EH (cell line): ENCODE measurements around the gene PTRH1.
"Not testable (repeated sequence)": the region's sequence is repeated elsewhere in the genome, so short reads cannot be mapped to it uniquely, and the experiment has no call there.

Experiments
- DNase-seq: peaks from one replicate; pipeline ENCODE4 v3.0.0-alpha.2; 2015; ENCODE audit warnings: low read depth

PTRH1 gene, protein sequence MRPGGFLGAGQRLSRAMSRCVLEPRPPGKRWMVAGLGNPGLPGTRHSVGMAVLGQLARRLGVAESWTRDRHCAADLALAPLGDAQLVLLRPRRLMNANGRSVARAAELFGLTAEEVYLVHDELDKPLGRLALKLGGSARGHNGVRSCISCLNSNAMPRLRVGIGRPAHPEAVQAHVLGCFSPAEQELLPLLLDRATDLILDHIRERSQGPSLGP

DNA sequence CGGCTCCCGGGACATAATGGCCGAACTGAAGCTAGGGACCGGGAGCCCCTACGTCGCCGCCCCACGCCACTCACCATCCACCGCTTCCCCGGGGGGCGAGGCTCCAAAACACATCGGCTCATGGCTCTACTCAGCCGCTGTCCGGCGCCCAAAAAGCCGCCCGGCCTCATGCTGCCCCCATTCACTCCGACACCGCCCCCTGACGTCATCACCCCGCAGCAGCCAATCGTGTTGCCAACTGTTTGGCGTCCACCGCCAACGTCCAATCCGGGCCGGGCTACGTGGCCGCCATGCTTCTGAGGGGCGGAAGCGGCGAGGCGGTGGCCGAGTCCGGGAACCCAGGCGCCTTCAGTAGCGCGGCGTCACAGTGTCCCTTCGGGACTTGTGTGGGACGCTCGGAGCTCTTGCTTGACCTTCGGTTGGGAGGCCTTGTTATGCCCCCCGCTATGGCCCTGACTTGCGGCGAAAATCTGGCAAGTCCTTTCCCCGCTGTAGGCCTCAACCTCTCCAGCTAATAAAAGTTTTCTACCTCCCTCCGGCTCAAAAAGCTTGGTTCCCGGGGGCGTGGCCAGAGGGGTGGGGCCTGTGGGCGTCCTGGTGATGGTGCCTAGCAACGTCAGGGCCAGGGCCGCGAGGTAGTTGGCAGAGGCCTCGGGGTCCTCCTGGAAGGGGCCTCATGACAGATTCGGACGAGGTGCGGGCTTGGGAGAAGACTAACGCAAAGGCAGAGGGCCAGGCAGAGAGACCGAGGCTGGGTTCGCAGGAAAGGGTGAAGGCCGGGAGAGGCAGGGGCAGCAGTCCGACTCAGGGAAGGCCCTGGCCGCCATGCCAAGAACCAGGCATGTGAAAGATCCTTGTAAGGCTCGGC lies at the start of gene PTRH1, which contains the start of gene TTC16:
Gene PTRH1, minus strand, starts transcription at position 194 of the 868 bp plus-strand sequence. Its CDS starts 24 bp downstream, at position 170.
Gene TTC16, plus strand, starts transcription at position 610 of the 868 bp plus-strand sequence. Its CDS starts 67 bp downstream, at position 677.
- peak; percentile 96 for DNase-seq

DNA sequence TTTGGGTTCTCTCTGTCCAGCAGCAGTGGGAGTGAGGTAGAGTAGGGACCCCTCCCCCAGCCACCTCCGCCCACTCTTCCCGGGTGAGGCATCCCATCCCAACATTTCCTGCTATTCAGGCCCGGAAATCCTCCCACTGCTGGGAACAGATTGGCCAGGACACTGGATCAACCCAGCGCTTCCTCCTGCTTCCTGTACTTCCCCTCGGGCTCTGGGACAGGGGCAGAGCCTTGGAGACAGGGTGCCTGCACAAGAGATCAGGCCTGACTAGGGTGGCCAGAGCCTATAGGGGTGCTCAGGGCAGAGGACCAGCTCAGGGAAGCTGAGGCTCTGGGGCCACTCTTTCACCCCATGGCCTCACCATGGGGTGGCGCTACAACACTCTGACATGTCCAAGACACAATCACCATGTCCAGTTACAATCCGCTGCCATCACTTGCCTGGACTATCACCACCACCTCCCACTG lies 48.5 kb upstream of the PTRH1 start:
- peak; percentile 28 for DNase-seq

DNA sequence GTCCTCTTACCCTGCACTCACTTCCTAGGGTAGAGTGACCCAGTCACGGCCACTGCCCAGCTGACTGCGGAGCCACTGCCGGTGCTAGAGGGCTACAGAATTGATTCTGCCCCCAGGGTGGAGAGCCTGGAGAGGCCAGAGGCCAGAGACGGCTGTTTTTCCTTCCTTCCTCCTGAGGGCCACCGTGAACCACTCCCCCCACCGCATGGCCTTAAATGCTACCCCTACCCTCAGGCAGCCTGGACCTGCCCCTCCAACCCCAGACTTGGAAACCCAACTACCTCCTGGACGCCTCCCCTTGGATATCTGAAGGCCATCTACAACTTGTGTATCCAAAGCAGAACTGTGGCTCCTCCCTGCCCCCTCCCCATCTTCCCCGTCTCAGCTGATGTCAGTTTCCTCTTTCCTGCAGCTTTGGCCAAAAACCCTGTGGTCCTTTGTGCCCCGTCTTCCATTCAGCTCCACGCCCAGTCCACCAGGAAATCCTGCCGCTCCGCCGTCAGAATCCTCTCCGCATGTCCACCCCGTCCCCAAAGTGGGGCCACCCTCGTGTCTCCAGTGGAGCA lies 46.7 kb upstream of the PTRH1 start:
- DNase-seq, result no peak

DNA sequence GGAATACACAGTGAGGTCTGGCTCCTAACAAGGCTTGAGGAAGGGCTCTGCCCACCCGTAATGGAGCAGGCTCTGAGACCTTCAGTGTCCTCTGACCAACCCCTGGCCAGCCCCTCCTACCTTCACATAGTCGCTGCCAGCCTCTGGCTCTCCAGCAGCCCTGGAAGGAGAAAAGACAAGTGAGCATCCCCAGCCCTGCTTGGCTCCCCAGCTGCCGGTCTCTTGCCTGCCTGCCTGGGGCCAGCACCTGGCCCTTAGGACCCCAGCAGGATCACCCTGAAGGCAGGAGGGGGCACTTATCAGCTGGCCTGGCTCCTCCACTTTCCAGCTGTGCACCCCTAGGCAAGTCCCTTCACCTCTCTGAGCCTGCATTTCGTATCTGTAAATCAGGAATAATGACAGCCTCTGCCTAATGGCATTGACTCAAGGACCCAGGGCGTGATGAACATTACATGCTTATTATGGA lies 46.1 kb upstream of the PTRH1 start:
- DNase-seq, result no peak

DNA sequence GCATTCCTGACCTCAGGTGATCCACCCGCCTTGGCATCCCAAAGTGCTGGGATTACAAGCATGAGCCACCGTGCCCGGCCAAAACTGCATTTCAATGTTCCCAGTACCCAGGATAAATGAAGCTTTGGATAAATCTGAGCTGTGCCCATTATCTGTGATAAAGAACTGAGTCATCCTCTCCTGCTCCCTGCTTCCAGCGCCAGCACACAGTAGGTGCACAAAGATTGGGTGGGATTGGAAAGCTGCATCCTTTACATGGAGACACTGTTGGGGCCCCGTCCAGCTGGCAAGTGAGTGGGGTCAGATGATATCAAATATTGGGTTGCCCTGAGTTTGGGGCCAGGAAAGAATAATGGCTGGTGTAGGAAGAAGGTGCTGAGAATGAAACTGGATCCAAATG lies 45.6 kb upstream of the PTRH1 start:
- DNase-seq, result no peak

DNA sequence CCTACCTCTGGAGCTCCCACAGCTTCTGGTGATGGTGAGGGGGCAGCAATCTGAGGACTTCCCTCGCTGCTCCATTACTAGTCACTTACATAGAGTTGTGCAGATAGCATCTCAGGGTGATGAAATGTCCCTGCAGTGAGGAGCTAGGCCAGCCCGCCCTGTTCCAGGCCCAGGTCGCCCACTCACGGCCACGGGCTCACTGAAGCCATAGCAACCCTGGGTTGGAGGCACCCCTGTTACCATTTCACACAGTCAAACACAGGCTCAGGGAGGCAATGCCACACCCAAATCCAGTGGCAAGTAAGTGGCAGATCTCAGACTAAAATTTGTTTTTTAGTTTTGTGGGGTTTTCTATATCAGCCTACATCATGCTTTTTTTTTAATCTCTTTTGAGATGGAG lies 43.4 kb upstream of the PTRH1 start:
- DNase-seq, result no peak

DNA sequence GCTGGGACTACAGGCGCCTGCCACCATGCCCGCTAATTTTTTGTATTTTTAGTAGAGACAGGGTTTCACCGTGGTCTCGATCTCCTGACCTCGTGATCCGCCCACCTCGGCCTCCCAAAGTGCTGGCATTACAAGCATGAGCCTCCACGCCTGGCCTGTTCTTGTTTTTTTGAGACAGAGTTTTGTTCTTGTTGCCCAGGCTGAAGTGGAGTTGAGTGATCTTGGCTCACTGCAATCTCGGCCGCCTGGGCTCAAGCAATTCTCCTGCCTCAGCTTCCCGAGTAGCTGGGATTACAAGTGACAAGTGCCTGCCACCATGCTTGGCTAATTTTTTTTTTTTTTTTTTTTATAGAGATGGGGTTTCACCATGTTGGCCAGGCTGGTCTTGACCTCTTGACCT lies 41.3 kb upstream of the PTRH1 start:
- DNase-seq, result not testable (repeated sequence)

DNA sequence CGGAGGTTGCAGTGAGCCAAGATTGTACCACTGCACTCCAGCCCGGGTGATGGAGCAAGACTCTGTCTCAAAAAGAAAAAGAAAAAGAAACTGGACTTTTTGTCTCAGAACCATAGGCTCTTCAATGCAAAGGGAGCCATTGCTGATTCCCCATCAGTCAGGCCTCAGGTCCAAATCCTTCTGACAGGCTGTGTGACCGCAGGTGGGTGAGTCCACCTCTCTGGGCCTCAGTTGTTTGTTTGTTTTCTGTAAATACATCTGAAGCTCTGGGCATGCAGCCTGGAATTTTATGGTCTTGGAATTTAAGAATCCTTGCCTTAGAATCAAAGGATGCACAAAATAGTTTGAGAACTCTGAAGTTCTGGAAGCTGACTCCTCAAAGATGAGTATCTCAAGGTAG lies 40.8 kb upstream of the PTRH1 start:
- DNase-seq, result no peak

DNA sequence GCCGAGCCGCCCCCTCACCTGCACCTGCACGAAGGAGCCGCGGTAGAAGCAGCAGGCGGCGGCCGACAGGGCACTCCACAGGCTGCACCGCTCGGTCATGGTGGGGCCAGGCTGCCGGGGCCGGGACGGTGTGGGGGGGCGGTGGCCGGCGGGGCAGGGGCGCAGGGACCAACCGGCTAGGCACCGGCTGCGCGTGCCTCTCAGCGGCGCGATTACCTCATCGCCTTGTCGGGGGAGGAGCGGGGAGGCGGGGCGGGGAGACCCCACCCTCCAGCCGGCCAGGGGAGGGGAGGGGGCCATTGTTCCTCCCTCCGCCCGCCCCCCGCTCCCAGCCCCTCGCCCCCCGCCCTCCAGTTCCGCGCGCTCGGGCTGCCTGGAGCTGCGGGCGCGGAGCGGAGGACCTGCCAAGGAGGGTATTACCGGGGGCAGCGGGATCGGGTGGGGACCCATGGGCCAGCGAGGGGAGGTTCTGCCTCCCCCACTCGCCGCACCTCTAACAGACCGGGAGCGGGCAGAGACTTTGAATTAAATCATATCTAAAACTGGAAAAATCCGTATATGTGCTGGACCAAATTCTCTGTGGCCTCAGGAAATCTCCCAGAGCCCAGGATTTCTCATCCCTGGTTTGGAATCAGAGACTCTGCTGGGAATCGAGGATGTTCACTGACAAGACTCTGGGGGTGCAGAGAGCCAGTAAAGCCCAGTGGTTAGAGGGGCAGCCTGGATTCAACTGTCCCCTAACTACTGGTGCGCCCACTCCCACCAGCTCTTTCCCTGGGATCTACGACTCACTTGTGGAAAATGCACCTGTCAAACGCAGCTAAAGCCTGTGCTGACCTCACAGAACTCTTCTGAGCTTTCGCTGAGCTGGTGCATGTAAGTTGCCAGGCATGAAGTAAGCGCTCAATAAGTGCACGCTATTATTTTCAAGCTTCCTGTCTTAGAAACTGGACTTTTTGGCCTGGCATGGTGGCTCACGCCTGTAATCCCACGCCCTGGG lies 39.9 kb upstream of the PTRH1 start:
- no peak for DNase-seq

DNA sequence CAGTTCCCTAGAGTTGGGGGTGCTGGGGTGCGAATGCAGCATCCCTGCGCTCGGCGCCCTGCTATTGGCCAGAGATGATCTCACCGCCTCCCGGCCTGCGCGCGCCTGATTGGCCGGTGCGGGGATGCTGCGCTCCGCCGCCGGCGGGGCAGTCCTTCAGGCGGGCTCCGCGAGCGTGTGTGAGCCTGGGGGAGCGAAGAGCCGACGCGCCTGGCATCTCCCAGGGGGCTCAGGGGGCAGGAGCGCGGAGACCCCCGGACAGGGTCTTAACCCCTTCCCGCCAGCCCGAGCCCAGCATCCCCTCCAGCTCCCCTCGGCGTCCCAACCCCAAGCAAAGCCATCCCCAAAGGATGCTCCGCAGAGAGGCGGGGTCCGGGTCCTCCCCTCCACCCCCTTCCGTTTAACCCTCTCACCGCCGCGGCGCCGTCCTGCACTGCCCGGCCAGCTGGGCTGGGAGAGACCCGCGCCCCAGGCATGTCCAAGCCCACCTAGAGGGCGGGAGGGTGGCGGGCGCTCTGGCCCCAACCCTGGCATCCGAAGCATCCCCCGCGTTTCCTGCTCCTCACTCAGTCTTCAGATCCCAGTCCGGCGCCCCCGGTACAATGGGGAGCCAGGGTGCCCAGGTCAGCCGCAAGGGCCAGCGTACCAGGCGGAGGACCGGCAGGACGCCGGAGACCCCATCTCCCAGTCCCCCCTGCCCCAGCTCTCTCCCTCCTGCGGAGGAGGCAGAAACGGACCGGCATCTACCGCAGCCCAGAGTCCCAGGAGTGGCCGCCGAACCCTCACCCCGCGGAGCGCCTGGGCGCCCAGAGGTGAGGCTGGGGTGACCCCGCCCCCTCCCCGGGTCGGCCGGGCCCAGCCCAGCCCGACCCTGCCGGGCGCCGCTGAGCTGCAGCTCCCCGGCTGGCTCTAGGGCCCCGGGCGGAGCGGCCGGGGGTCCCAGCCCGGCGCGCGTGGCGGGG lies 38.9 kb upstream of the PTRH1 start:
- DNase-seq, result peak; percentile 37

DNA sequence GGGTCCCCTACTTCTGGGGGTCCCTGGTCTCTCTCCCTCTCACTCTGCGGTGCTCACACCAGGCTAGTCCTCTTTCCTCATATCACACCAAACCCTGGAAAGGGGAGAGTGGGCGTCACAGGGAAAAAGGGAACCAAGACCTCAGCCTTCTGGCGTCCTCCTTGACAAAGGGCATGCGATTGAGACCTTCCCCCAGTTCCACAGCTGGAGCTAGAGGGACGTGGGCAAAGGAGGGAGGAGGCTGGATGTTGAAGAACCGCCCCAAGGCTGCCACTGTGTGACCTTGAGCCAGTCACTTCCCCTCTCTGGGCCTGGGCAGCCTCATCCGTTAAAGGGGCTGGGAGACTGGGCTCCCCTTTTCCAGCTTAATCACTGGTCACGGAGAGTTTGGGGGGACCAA lies 38.2 kb upstream of the PTRH1 start:
- no peak for DNase-seq

DNA sequence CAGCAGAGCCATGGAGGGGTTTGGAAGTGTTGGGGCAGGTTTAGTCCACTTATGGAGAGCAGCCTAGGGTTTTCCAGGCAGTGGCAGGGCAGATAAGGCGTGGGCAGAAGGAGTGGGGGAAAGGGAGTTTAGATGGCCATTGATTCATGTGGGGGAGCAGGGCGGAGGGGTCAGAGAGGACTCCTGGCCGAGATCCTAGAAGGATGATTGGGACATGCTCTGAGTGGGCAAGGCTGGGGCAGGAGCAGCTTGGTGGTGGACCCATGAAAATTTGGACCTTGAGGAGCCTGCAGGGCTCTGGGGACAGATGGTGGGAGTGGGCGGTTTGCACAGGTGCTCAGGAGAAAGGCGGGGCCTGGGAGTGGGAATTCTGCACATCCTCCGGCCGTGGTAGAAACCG lies 37.7 kb upstream of the PTRH1 start:
- DNase-seq, result no peak

DNA sequence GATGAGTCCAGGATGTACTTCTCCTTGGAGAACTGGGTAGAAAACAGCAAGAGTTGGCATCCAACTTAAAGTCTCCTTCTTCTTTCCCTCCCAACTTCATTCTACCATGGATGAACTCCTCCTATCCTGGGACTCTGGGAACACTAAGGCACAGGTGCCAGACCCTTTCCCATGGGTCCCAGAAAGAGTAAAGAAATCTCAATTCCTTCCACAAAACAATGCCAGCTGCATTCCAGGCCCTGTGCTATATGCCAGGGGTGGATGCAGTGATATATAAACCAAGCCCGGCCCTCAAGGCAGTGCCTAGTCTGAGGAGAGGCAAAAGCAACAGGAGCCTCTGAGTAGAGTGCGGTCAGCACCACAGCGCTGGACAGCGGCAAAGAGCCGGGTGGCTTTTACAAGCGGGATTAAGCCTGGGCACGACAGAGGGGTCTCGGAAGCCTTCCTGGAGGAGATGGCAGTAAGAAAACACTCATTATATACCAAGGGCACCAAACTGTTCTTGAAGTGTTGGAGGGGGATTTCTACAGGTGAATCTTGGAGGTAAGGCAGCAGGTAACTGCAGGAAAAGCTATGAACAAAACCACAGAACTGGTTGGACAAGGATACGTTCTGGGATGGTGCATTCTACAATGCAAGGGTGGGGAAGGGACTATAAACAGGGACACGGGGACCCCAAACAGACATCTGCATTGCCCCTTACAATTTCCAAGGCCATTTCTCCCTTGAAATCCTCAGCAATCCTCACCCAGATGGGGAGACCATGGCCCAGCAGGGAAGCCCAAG lies 36.0 kb upstream of the PTRH1 start:
- peak; percentile 46 for DNase-seq

DNA sequence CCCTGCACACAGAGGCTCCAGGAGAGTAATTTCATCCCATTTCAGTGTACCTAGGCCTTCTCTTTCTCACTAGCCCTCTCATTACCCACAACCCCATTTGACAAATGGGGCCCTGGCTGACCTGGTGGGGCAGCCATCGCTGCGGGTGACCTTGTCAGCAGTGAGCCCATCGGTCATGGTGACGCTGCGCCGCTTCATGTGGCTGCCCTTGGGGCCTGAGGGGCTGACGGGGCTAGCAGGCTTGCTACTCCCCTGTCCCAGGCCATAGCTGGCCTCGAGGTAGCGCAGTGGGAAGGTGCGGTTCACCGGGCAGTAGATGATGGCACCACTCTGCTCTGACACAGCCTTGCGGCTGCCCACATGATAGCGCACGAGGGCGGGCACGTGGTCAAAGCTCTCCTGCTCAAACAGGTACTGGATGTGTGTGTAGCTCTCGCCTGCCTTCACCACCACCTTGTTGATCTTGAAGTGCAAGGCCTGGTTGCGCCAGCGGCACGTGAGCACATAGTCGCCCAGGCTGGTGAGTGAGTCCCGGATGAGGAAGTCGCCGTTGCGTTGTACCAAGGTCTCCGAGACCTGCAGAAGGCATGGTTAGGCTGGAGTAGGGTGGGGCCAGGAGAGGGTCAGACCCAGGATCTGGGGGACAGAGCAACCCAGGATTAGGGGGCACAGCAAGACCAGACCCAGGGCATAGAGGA lies 33.8 kb upstream of the PTRH1 start:
- no peak for DNase-seq

DNA sequence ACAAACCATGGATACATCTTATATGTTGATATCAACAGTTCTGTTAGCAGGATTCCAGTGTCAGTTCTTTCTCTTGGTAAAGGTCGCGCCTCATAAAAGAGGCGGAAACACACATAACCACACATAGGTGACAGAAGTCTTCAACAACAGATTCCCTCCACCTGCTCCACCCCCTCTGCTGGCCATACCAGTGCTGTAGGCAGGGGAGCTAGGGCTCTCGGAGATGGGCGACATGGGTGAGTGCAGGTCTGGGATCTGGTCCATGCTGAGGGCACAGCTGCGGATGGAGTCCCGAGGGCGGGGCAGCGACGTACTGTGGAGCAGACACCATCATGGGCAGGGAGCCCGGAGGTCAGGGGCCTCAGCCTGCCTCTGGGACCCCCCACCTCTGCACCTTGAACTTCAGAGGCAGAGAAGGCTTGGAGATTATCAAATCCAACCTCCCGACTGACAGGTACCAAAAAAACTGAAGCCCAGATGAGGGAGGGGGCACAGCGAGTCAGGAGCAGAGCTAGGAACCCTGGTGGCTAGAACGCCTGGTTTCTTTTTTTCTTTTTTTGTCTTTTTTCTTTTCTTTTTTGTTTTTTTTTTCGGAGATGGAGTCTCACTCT lies 31.6 kb upstream of the PTRH1 start:
- DNase-seq, result no peak

DNA sequence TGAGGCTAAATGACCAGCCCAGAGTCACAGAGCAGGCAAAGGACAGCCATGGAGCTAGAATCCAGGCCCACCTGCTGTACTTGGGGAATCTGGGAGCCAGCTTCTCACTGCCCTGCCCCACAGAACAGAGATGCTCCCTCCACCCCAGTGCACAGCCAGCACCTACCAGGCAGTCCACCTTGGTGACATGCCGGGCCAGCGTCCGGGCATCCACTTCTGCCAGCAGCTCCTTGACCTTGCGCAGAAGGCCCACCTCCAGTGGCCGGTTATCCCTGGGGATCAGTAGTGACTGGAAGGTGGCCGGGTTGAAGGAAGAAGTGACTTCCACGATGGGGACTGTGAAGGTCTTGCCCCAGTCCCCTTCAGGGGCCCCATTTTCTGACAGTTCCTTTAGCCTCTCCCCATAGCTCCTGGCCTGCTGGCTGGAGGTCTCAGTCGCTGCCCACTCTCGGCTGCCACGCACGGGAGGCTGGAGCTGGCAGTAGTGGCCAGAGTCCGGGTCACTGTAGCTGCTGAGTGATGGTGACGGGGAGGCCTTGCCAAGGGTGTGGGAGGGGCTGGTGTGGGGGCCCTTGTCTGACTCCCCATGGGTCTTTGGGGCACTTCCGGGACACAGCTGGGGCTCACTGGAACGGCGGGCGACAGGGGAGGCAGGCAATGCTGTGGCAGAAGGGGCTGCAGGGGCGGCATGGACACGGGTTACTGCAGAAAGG lies 29.1 kb upstream of the PTRH1 start:
- DNase-seq, result no peak

DNA sequence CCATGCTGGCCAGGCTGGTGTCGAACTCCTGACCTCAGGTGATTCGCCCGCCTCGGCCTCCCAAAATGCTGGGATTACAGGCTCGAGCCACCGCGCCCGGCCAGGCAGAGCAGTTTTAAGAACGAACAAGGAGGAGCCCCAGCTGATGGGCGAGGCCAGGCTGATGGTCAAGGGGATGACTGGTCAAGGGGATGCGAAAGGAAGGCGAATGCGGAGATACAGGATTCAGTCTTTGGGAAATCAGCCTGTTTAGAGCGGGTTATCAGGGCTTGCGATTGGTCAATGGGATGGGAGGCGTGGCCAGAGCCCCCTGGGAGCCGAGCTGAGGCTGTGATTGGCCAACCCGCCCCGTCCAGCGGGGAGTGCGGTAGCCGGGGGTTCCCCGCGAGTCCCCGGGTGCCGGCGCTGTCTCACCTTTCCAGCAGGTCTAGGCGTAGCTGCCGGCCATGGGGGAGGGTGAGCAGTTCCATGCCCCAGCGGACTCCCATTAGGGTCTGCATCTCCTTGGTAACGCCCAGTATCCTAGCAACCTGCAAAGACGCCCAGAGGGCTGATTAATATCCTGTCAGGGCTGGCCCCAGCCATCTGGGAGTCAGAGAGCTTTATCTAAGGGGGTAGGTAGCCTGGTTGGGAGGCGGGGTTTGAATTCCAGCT lies 27.1 kb upstream of the PTRH1 start:
- peak; percentile 89 for DNase-seq
